ENCODE measurements around the gene CFAP157. TPM values are rescaled to one million over a fixed set of nuclear protein-coding genes. Genes with fewer than 3 reads are reported as not detected.
"Not testable (repeated sequence)": the region's sequence is repeated elsewhere in the genome, so short reads cannot be mapped to it uniquely, and the experiment has no call there.

The CFAP157 gene
- polyA plus RNA-seq, 1 experiment: not detected

DNA sequence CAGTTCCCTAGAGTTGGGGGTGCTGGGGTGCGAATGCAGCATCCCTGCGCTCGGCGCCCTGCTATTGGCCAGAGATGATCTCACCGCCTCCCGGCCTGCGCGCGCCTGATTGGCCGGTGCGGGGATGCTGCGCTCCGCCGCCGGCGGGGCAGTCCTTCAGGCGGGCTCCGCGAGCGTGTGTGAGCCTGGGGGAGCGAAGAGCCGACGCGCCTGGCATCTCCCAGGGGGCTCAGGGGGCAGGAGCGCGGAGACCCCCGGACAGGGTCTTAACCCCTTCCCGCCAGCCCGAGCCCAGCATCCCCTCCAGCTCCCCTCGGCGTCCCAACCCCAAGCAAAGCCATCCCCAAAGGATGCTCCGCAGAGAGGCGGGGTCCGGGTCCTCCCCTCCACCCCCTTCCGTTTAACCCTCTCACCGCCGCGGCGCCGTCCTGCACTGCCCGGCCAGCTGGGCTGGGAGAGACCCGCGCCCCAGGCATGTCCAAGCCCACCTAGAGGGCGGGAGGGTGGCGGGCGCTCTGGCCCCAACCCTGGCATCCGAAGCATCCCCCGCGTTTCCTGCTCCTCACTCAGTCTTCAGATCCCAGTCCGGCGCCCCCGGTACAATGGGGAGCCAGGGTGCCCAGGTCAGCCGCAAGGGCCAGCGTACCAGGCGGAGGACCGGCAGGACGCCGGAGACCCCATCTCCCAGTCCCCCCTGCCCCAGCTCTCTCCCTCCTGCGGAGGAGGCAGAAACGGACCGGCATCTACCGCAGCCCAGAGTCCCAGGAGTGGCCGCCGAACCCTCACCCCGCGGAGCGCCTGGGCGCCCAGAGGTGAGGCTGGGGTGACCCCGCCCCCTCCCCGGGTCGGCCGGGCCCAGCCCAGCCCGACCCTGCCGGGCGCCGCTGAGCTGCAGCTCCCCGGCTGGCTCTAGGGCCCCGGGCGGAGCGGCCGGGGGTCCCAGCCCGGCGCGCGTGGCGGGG, 47.6 kb downstream of the CFAP157 start:
- ChIA-PET CTCF (no interaction called here), POLR2A (no interaction called here)
- no peak overlapping the region for H3K4me3 ChIP-seq (ENCODE audit: low read depth, low read length)
- TF ChIP-seq, protein P1, sequence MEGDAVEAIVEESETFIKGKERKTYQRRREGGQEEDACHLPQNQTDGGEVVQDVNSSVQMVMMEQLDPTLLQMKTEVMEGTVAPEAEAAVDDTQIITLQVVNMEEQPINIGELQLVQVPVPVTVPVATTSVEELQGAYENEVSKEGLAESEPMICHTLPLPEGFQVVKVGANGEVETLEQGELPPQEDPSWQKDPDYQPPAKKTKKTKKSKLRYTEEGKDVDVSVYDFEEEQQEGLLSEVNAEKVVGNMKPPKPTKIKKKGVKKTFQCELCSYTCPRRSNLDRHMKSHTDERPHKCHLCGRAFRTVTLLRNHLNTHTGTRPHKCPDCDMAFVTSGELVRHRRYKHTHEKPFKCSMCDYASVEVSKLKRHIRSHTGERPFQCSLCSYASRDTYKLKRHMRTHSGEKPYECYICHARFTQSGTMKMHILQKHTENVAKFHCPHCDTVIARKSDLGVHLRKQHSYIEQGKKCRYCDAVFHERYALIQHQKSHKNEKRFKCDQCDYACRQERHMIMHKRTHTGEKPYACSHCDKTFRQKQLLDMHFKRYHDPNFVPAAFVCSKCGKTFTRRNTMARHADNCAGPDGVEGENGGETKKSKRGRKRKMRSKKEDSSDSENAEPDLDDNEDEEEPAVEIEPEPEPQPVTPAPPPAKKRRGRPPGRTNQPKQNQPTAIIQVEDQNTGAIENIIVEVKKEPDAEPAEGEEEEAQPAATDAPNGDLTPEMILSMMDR (IDR thresholded peaks at IDR 0.05; ENCODE audit: insufficient read depth, low read depth, low read length): no peak
- H3K36me3 ChIP-seq (ENCODE audit: control insufficient read depth, insufficient read depth, low read length): no peaks in the 10 kb centered on the region
- H3K27me3 ChIP-seq (ENCODE audit: control insufficient read depth, insufficient read depth, low read length): peaks cover 24% of the 10 kb centered on the region
- no peak for DNase-seq (ENCODE audit: low read depth)

DNA sequence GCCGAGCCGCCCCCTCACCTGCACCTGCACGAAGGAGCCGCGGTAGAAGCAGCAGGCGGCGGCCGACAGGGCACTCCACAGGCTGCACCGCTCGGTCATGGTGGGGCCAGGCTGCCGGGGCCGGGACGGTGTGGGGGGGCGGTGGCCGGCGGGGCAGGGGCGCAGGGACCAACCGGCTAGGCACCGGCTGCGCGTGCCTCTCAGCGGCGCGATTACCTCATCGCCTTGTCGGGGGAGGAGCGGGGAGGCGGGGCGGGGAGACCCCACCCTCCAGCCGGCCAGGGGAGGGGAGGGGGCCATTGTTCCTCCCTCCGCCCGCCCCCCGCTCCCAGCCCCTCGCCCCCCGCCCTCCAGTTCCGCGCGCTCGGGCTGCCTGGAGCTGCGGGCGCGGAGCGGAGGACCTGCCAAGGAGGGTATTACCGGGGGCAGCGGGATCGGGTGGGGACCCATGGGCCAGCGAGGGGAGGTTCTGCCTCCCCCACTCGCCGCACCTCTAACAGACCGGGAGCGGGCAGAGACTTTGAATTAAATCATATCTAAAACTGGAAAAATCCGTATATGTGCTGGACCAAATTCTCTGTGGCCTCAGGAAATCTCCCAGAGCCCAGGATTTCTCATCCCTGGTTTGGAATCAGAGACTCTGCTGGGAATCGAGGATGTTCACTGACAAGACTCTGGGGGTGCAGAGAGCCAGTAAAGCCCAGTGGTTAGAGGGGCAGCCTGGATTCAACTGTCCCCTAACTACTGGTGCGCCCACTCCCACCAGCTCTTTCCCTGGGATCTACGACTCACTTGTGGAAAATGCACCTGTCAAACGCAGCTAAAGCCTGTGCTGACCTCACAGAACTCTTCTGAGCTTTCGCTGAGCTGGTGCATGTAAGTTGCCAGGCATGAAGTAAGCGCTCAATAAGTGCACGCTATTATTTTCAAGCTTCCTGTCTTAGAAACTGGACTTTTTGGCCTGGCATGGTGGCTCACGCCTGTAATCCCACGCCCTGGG, 48.6 kb downstream of the CFAP157 start:
- TF ChIP-seq, protein P1 (IDR thresholded peaks at IDR 0.05; ENCODE audit: insufficient read depth, low read depth, low read length): no peak
- H3K27me3 ChIP-seq (ENCODE audit: control insufficient read depth, insufficient read depth, low read length): peaks cover 26% of the 10 kb centered on the region
- H3K4me3 ChIP-seq (ENCODE audit: low read depth, low read length): no peak overlapping the region
- ChIA-PET CTCF (interaction anchor here (1.0 kb wide), 1 partner anchor 29 kb away, joined by 3 read pairs; no protein-coding TSS in a partner anchor), POLR2A (no interaction called here)
- no peaks in the 10 kb centered on the region for H3K36me3 ChIP-seq (ENCODE audit: control insufficient read depth, insufficient read depth, low read length)
- DNase-seq (ENCODE audit: low read depth): no peak

GRCh38 chr9:127756233-127756632, 49.4 kb downstream of the CFAP157 start:
- no peak for DNase-seq (ENCODE audit: low read depth)
- Histone ChIP-seq H3K4me3 (ENCODE audit: low read depth, low read length) (no peak overlapping the region), H3K27me3 (ENCODE audit: control insufficient read depth, insufficient read depth, low read length) (peaks cover 26% of the 10 kb centered on the region), H3K36me3 (ENCODE audit: control insufficient read depth, insufficient read depth, low read length) (no peaks in the 10 kb centered on the region)
- POLR2A ChIA-PET: no interaction called here
- TF ChIP-seq, protein P1 (IDR thresholded peaks at IDR 0.05; ENCODE audit: insufficient read depth, low read depth, low read length): no peak
- CTCF ChIA-PET: interaction anchor here (1.0 to 1.2 kb wide), 2 partner anchors 10 to 28 kb away, joined by 3 read pairs; no protein-coding TSS in a partner anchor

DNA sequence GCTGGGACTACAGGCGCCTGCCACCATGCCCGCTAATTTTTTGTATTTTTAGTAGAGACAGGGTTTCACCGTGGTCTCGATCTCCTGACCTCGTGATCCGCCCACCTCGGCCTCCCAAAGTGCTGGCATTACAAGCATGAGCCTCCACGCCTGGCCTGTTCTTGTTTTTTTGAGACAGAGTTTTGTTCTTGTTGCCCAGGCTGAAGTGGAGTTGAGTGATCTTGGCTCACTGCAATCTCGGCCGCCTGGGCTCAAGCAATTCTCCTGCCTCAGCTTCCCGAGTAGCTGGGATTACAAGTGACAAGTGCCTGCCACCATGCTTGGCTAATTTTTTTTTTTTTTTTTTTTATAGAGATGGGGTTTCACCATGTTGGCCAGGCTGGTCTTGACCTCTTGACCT, 50.0 kb downstream of the CFAP157 start:
- CTCF ChIA-PET: interaction anchor here (1.2 to 1.5 kb wide), 3 partner anchors 9 to 164 kb away, joined by 3 to 5 read pairs (median 3); no protein-coding TSS in a partner anchor
- DNase-seq (ENCODE audit: low read depth); H3K36me3 ChIP-seq (ENCODE audit: control insufficient read depth, insufficient read depth, low read length); H3K4me3 ChIP-seq (ENCODE audit: low read depth, low read length); POLR2A ChIA-PET: not testable (repeated sequence)
- H3K27me3 ChIP-seq (ENCODE audit: control insufficient read depth, insufficient read depth, low read length): peaks cover 26% of the 10 kb centered on the region

GRCh38 chr9:127758843-127759242, 52.1 kb downstream of the CFAP157 start:
- CTCF ChIA-PET: interaction anchor here (1.1 to 2.3 kb wide), 3 partner anchors 8 to 24 kb away, joined by 3 to 6 read pairs (median 5); partner anchors contain the start of gene TOR2A
- H3K27me3 ChIP-seq (ENCODE audit: control insufficient read depth, insufficient read depth, low read length): peaks cover 24% of the 10 kb centered on the region
- TF ChIP-seq, protein P1 (IDR thresholded peaks at IDR 0.05; ENCODE audit: insufficient read depth, low read depth, low read length): no peak
- no peak for DNase-seq (ENCODE audit: low read depth)
- POLR2A ChIA-PET: no interaction called here
- H3K36me3 ChIP-seq (ENCODE audit: control insufficient read depth, insufficient read depth, low read length): no peaks in the 10 kb centered on the region
- H3K4me3 ChIP-seq (ENCODE audit: low read depth, low read length): no peak overlapping the region
